ENCODE data around the gene OR2T8. TPM values are rescaled to one million over a fixed set of nuclear protein-coding genes. Genes with fewer than 3 reads are reported as not detected.
A peak's percentile ranks its signal among the peaks of the same experiment; 100 is the strongest.

The OR2T8 gene
- polyA plus RNA-seq (2013, experiment 1 of 2): not detected
- polyA plus RNA-seq (2013, experiment 2 of 2): not detected

DNA sequence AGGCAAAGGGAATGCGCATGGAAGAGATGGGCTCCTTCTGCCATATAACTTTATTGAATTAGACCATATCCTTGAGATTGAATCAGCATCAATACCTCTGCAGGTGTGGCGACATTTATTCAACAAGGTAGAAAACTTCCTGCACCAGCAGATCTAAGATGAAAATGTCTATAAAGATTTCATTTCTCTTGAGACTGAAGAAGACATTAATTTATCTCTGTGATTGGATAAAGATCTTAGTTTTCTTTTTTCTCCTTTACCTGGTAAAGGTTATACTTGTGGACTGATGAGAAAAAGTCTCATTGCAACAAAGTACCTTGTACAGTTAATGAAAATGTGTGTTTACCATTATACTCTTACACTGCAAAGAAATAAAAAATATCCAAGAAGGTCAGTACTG lies at the start of gene OR2T8:
Gene OR2T8 (plus strand): TSS at position 301 of the 400 bp plus-strand sequence. CDS start 766 bp downstream, outside the sequence.
- H4K5ac ChIP-seq (ENCODE audit: low read length): no peak within 1 kb of the TSS
- H3K27me3 ChIP-seq (ENCODE audit: insufficient read depth, low read length, poor library complexity): no peaks in the 10 kb centered on the region
- H3K79me2 ChIP-seq (ENCODE audit: control insufficient read depth, insufficient read depth, low read length): no peaks in the 10 kb centered on the region
- H4K8ac ChIP-seq (ENCODE audit: low read depth, low read length): no peak within 1 kb of the TSS
- no peaks in the 10 kb centered on the region for H3K79me1 ChIP-seq (ENCODE audit: low read length)
- H3K23ac ChIP-seq (ENCODE audit: low read length): no peak within 1 kb of the TSS
- H2BK15ac ChIP-seq (replicated peaks; ENCODE audit: low read depth): no peak within 1 kb of the TSS
- H2BK5ac ChIP-seq (ENCODE audit: low read length): no peak within 1 kb of the TSS
- no peak within 1 kb of the TSS for H3K18ac ChIP-seq (ENCODE audit: low read length)
- H3K27ac ChIP-seq (ENCODE audit: low read depth, low read length): no peak within 1 kb of the TSS
- WGBS (ENCODE audit: extremely low coverage, insufficient coverage, low lambda C conversion rate): no CpG with 5 or more reads among the region's 2 CpGs
- no peak within 1 kb of the TSS for H3K4ac ChIP-seq (ENCODE audit: low read depth, low read length)
- H3K4me2 ChIP-seq (ENCODE audit: low read length): no peak within 1 kb of the TSS
- H3K56ac ChIP-seq (ENCODE audit: low read length): no peak within 1 kb of the TSS
- H2BK120ac ChIP-seq (ENCODE audit: low read depth, low read length): no peak within 1 kb of the TSS
- DNase-seq: no peak
- H2AK5ac ChIP-seq (ENCODE audit: low read length): no peak within 1 kb of the TSS
- H3K36me3 ChIP-seq (ENCODE audit: control insufficient read depth, insufficient read depth, low read length): no peaks in the 10 kb centered on the region
- no peak within 1 kb of the TSS for H3K4me3 ChIP-seq (ENCODE audit: low read length)
- H3K9ac ChIP-seq (ENCODE audit: low read length): no peak within 1 kb of the TSS
- no peaks in the 10 kb centered on the region for H3K4me1 ChIP-seq (ENCODE audit: control insufficient read depth, low read depth, low read length)

DNA sequence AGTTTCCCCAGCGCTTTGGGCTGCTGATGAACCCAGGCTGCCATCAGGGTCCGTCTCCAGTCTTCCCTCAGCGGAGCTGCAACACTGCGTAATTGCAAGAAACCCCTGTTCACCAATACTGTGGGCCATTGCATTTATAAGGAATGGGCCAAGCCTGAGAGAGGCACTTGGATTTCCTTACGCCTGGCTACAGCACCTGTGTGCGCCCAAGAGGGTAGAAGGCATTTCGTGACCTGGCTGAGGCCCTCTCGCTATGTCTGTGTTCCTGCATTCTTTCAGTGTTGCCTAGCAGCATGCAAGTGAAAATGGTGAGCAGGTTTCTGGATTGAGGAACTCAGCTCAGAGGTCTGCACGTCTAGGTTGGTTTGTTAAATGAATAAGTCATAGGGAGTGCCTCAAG lies 36.7 kb upstream of the OR2T8 start:
- Histone ChIP-seq H2BK5ac (ENCODE audit: low read length) (no peak overlapping the region), H4K8ac (ENCODE audit: low read depth, low read length) (no peak overlapping the region), H3K36me3 (ENCODE audit: control insufficient read depth, insufficient read depth, low read length) (no peaks in the 10 kb centered on the region), H2BK15ac (replicated peaks; ENCODE audit: low read depth) (no peak overlapping the region), H3K9ac (ENCODE audit: low read length) (no peak overlapping the region), H3K79me2 (ENCODE audit: control insufficient read depth, insufficient read depth, low read length) (no peaks in the 10 kb centered on the region), H3K56ac (ENCODE audit: low read length) (no peak overlapping the region), H2BK120ac (ENCODE audit: low read depth, low read length) (no peak overlapping the region), H3K23ac (ENCODE audit: low read length) (no peak overlapping the region), H3K18ac (ENCODE audit: low read length) (no peak overlapping the region), H3K4ac (ENCODE audit: low read depth, low read length) (no peak overlapping the region), H3K4me3 (ENCODE audit: low read length) (no peak overlapping the region), H2AK5ac (ENCODE audit: low read length) (no peak overlapping the region), H3K27me3 (ENCODE audit: insufficient read depth, low read length, poor library complexity) (no peaks in the 10 kb centered on the region), H3K27ac (ENCODE audit: low read depth, low read length) (no peak overlapping the region), H3K4me1 (ENCODE audit: control insufficient read depth, low read depth, low read length) (no peaks in the 10 kb centered on the region), H3K79me1 (ENCODE audit: low read length) (no peaks in the 10 kb centered on the region), H4K5ac (ENCODE audit: low read length) (no peak overlapping the region), H3K4me2 (ENCODE audit: low read length) (no peak overlapping the region)
- WGBS (ENCODE audit: extremely low coverage, insufficient coverage, low lambda C conversion rate): no CpG with 5 or more reads among the region's 9 CpGs
- DNase-seq: peak; percentile 33

- Histone ChIP-seq H2AK5ac (ENCODE audit: low read length) (no peak overlapping the region), H4K5ac (ENCODE audit: low read length) (no peak overlapping the region), H2BK15ac (replicated peaks; ENCODE audit: low read depth) (no peak overlapping the region), H3K4me3 (ENCODE audit: low read length) (no peak overlapping the region), H3K79me2 (ENCODE audit: control insufficient read depth, insufficient read depth, low read length) (no peaks in the 10 kb centered on the region), H3K23ac (ENCODE audit: low read length) (no peak overlapping the region), H3K27me3 (ENCODE audit: insufficient read depth, low read length, poor library complexity) (no peaks in the 10 kb centered on the region), H3K79me1 (ENCODE audit: low read length) (no peaks in the 10 kb centered on the region), H3K9ac (ENCODE audit: low read length) (no peak overlapping the region), H2BK120ac (ENCODE audit: low read depth, low read length) (no peak overlapping the region), H3K56ac (ENCODE audit: low read length) (no peak overlapping the region), H3K4me1 (ENCODE audit: control insufficient read depth, low read depth, low read length) (no peaks in the 10 kb centered on the region), H3K18ac (ENCODE audit: low read length) (no peak overlapping the region), H3K27ac (ENCODE audit: low read depth, low read length) (no peak overlapping the region), H2BK5ac (ENCODE audit: low read length) (no peak overlapping the region), H3K36me3 (ENCODE audit: control insufficient read depth, insufficient read depth, low read length) (no peaks in the 10 kb centered on the region), H3K4ac (ENCODE audit: low read depth, low read length) (no peak overlapping the region), H4K8ac (ENCODE audit: low read depth, low read length) (no peak overlapping the region), H3K4me2 (ENCODE audit: low read length) (no peak overlapping the region)
- DNase-seq: no peak
- no CpG with 5 or more reads among the region's 10 CpGs for WGBS (ENCODE audit: extremely low coverage, insufficient coverage, low lambda C conversion rate)
These were observed 35.1 kb upstream of the OR2T8 start for GRCh38 chr1:247884797-247885413.

GRCh38 chr1:247895163-247895637 lies 24.9 kb upstream of the OR2T8 start, which contains the start of gene OR2W3:
TSS of gene OR2W3 (plus strand) at chr1:247895587. CDS start at chr1:247895587, 0 bp downstream.
- Histone ChIP-seq H3K23ac (ENCODE audit: low read length) (no peak within 1 kb of the TSS), H3K4me2 (ENCODE audit: low read length) (no peak within 1 kb of the TSS), H2AK5ac (ENCODE audit: low read length) (no peak within 1 kb of the TSS), H3K27me3 (ENCODE audit: insufficient read depth, low read length, poor library complexity) (no peaks in the 10 kb centered on the region), H4K8ac (ENCODE audit: low read depth, low read length) (no peak within 1 kb of the TSS), H3K4me1 (ENCODE audit: control insufficient read depth, low read depth, low read length) (no peaks in the 10 kb centered on the region), H3K56ac (ENCODE audit: low read length) (no peak within 1 kb of the TSS), H3K18ac (ENCODE audit: low read length) (no peak within 1 kb of the TSS), H3K9ac (ENCODE audit: low read length) (no peak within 1 kb of the TSS), H3K36me3 (ENCODE audit: control insufficient read depth, insufficient read depth, low read length) (no peaks in the 10 kb centered on the region), H3K4me3 (ENCODE audit: low read length) (no peak within 1 kb of the TSS), H4K5ac (ENCODE audit: low read length) (no peak within 1 kb of the TSS), H2BK5ac (ENCODE audit: low read length) (no peak within 1 kb of the TSS), H3K79me1 (ENCODE audit: low read length) (no peaks in the 10 kb centered on the region), H3K4ac (ENCODE audit: low read depth, low read length) (no peak within 1 kb of the TSS), H2BK15ac (replicated peaks; ENCODE audit: low read depth) (no peak within 1 kb of the TSS), H3K79me2 (ENCODE audit: control insufficient read depth, insufficient read depth, low read length) (no peaks in the 10 kb centered on the region), H3K27ac (ENCODE audit: low read depth, low read length) (no peak within 1 kb of the TSS), H2BK120ac (ENCODE audit: low read depth, low read length) (no peak within 1 kb of the TSS)
- WGBS (ENCODE audit: extremely low coverage, insufficient coverage, low lambda C conversion rate): no CpG with 5 or more reads among the region's 2 CpGs
- DNase-seq: no peak

DNA sequence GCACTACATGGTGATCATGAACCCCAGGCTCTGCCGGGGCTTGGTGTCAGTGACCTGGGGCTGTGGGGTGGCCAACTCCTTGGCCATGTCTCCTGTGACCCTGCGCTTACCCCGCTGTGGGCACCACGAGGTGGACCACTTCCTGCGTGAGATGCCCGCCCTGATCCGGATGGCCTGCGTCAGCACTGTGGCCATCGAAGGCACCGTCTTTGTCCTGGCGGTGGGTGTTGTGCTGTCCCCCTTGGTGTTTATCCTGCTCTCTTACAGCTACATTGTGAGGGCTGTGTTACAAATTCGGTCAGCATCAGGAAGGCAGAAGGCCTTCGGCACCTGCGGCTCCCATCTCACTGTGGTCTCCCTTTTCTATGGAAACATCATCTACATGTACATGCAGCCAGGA lies 24.1 kb upstream of the OR2T8 start:
- no peak overlapping the region for H3K56ac ChIP-seq (ENCODE audit: low read length)
- no peak overlapping the region for H3K4ac ChIP-seq (ENCODE audit: low read depth, low read length)
- H3K27me3 ChIP-seq (ENCODE audit: insufficient read depth, low read length, poor library complexity): no peaks in the 10 kb centered on the region
- H3K18ac ChIP-seq (ENCODE audit: low read length): no peak overlapping the region
- no peak overlapping the region for H2BK5ac ChIP-seq (ENCODE audit: low read length)
- H2BK15ac ChIP-seq (replicated peaks; ENCODE audit: low read depth): no peak overlapping the region
- no peak overlapping the region for H3K4me3 ChIP-seq (ENCODE audit: low read length)
- H3K27ac ChIP-seq (ENCODE audit: low read depth, low read length): no peak overlapping the region
- WGBS (ENCODE audit: extremely low coverage, insufficient coverage, low lambda C conversion rate): no CpG with 5 or more reads among the region's 14 CpGs
- H4K8ac ChIP-seq (ENCODE audit: low read depth, low read length): no peak overlapping the region
- no peaks in the 10 kb centered on the region for H3K36me3 ChIP-seq (ENCODE audit: control insufficient read depth, insufficient read depth, low read length)
- H3K23ac ChIP-seq (ENCODE audit: low read length): no peak overlapping the region
- no peaks in the 10 kb centered on the region for H3K79me2 ChIP-seq (ENCODE audit: control insufficient read depth, insufficient read depth, low read length)
- no peak for DNase-seq
- H3K9ac ChIP-seq (ENCODE audit: low read length): no peak overlapping the region
- H3K4me1 ChIP-seq (ENCODE audit: control insufficient read depth, low read depth, low read length): no peaks in the 10 kb centered on the region
- no peak overlapping the region for H3K4me2 ChIP-seq (ENCODE audit: low read length)
- no peak overlapping the region for H2BK120ac ChIP-seq (ENCODE audit: low read depth, low read length)
- H4K5ac ChIP-seq (ENCODE audit: low read length): no peak overlapping the region
- no peak overlapping the region for H2AK5ac ChIP-seq (ENCODE audit: low read length)
- no peaks in the 10 kb centered on the region for H3K79me1 ChIP-seq (ENCODE audit: low read length)

GRCh38 chr1:247904122-247904521 lies 15.9 kb upstream of the OR2T8 start:
- no peak overlapping the region for H3K27ac ChIP-seq (ENCODE audit: low read depth, low read length)
- H2AK5ac ChIP-seq (ENCODE audit: low read length): no peak overlapping the region
- no peaks in the 10 kb centered on the region for H3K4me1 ChIP-seq (ENCODE audit: control insufficient read depth, low read depth, low read length)
- H4K8ac ChIP-seq (ENCODE audit: low read depth, low read length): no peak overlapping the region
- no peaks in the 10 kb centered on the region for H3K36me3 ChIP-seq (ENCODE audit: control insufficient read depth, insufficient read depth, low read length)
- no peak overlapping the region for H2BK15ac ChIP-seq (replicated peaks; ENCODE audit: low read depth)
- no peak overlapping the region for H3K4me3 ChIP-seq (ENCODE audit: low read length)
- no peak overlapping the region for H3K9ac ChIP-seq (ENCODE audit: low read length)
- H3K79me1 ChIP-seq (ENCODE audit: low read length): no peaks in the 10 kb centered on the region
- WGBS (ENCODE audit: extremely low coverage, insufficient coverage, low lambda C conversion rate): no CpG with 5 or more reads among the region's 6 CpGs
- no peak overlapping the region for H3K56ac ChIP-seq (ENCODE audit: low read length)
- no peak overlapping the region for H3K23ac ChIP-seq (ENCODE audit: low read length)
- H3K4me2 ChIP-seq (ENCODE audit: low read length): no peak overlapping the region
- H2BK120ac ChIP-seq (ENCODE audit: low read depth, low read length): no peak overlapping the region
- H3K79me2 ChIP-seq (ENCODE audit: control insufficient read depth, insufficient read depth, low read length): no peaks in the 10 kb centered on the region
- no peak overlapping the region for H3K18ac ChIP-seq (ENCODE audit: low read length)
- H2BK5ac ChIP-seq (ENCODE audit: low read length): no peak overlapping the region
- no peak overlapping the region for H4K5ac ChIP-seq (ENCODE audit: low read length)
- no peak overlapping the region for H3K4ac ChIP-seq (ENCODE audit: low read depth, low read length)
- H3K27me3 ChIP-seq (ENCODE audit: insufficient read depth, low read length, poor library complexity): no peaks in the 10 kb centered on the region
- no peak for DNase-seq
